ENCODE data around the gene SLU7.

DNA sequence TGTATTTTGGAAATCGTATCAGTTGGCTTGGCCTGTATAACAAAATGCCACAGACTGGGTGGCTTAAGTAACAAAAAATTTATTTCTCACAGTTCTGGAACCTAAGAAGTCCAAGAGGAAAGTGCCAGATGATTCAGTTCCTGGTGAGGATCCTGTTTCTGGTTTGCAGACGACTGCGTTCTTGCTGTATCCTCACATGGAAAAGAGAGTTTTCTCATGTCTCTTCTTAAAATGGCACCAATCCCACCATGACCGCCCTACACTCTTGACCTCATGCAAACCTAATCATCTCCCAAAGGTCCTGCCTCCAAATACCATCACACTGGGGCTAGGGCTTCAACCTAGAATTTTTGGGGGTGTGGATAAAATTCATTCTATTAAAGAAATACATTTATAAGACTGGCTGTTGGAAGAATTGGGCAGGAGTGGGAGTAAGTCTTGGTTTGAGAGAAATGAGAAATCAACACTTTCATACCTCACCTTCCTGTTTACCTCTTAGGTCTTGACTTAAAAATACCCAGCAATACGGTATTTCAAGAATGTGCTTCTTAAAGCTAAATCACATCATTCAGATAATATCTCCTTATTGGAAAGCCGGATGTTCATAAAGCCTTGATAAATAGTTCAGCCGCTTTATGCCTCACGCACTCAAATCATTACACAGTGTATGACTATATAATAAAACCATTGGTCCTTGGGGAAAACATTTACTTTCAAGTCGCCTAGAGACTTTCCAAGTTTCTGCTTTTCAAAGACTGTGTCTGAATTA lies 31.5 kb upstream of the SLU7 start:
- no peak for TF ChIP-seq MAZ (IDR thresholded peaks at IDR 0.05; ENCODE audit: borderline replicate concordance, low read depth, low read length)
- TF ChIP-seq CHD1 (IDR thresholded peaks at IDR 0.05; ENCODE audit: low read depth, low read length) = no peak
- TF ChIP-seq, protein P1, sequence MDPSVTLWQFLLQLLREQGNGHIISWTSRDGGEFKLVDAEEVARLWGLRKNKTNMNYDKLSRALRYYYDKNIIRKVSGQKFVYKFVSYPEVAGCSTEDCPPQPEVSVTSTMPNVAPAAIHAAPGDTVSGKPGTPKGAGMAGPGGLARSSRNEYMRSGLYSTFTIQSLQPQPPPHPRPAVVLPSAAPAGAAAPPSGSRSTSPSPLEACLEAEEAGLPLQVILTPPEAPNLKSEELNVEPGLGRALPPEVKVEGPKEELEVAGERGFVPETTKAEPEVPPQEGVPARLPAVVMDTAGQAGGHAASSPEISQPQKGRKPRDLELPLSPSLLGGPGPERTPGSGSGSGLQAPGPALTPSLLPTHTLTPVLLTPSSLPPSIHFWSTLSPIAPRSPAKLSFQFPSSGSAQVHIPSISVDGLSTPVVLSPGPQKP (IDR thresholded peaks at IDR 0.05; ENCODE audit: borderline replicate concordance, low read depth, low read length) = no peak
- TF ChIP-seq, protein P2, sequence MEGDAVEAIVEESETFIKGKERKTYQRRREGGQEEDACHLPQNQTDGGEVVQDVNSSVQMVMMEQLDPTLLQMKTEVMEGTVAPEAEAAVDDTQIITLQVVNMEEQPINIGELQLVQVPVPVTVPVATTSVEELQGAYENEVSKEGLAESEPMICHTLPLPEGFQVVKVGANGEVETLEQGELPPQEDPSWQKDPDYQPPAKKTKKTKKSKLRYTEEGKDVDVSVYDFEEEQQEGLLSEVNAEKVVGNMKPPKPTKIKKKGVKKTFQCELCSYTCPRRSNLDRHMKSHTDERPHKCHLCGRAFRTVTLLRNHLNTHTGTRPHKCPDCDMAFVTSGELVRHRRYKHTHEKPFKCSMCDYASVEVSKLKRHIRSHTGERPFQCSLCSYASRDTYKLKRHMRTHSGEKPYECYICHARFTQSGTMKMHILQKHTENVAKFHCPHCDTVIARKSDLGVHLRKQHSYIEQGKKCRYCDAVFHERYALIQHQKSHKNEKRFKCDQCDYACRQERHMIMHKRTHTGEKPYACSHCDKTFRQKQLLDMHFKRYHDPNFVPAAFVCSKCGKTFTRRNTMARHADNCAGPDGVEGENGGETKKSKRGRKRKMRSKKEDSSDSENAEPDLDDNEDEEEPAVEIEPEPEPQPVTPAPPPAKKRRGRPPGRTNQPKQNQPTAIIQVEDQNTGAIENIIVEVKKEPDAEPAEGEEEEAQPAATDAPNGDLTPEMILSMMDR (conservative IDR thresholded peaks at IDR 0.05; ENCODE audit: low read depth, low read length) = no peak
- TF ChIP-seq CEBPB (IDR thresholded peaks at IDR 0.05; ENCODE audit: low read depth, low read length) = no peak
- no peak for TF ChIP-seq POLR2A (IDR thresholded peaks at IDR 0.05; ENCODE audit: low read depth, low read length)
- no peak for TF ChIP-seq SMC3 (IDR thresholded peaks at IDR 0.05; ENCODE audit: low read depth, low read length)
- no peak for TF ChIP-seq FOS (IDR thresholded peaks at IDR 0.05; ENCODE audit: low read depth, low read length)
- TF ChIP-seq, protein P3, sequence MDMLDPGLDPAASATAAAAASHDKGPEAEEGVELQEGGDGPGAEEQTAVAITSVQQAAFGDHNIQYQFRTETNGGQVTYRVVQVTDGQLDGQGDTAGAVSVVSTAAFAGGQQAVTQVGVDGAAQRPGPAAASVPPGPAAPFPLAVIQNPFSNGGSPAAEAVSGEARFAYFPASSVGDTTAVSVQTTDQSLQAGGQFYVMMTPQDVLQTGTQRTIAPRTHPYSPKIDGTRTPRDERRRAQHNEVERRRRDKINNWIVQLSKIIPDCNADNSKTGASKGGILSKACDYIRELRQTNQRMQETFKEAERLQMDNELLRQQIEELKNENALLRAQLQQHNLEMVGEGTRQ (IDR thresholded peaks at IDR 0.05; ENCODE audit: low read depth, low read length) = no peak
- no peak for TF ChIP-seq RFX5 (IDR thresholded peaks at IDR 0.05; ENCODE audit: low read depth, low read length)
- TF ChIP-seq MAFK (IDR thresholded peaks at IDR 0.05; ENCODE audit: low read depth, low read length) = no peak

All from IMR-90 (cell line).